Spinal cord (tissue), 10 donors: Measurements from ENCODE around the gene MIOS. TPM values are rescaled to one million over a fixed set of nuclear protein-coding genes. Genes with fewer than 3 reads are reported as not detected.
A peak's percentile ranks its signal among the peaks of the same experiment; 100 is the strongest.
"Not testable (repeated sequence)": the region's sequence is repeated elsewhere in the genome, so short reads cannot be mapped to it uniquely, and the experiment has no call there.

Experiments
- DNase-seq, 6 donors: peaks; one replicate each; pipeline versions ENCODE4 v3.0.0 to v3.0.0-alpha.2; 2013 to 2015; ENCODE audit warnings: low spot score in 6 of 6, low read depth in 4 of 6
- H3K27ac ChIP-seq: one replicate; pipeline ENCODE4 v1.5.1; 2013; ENCODE audit warnings: low read depth, low read length, control low read depth
- H3K27me3 ChIP-seq: one replicate; pipeline ENCODE4 v1.6.1; 2013; ENCODE audit warnings: low read length; ENCODE audit not compliant: control insufficient read depth, insufficient read depth
- H3K36me3 ChIP-seq: one replicate; pipeline ENCODE4 v1.6.1; 2013; ENCODE audit warnings: low read length; ENCODE audit not compliant: control insufficient read depth, insufficient read depth
- H3K4me1 ChIP-seq: one replicate; pipeline ENCODE4 v1.6.1; 2013; ENCODE audit warnings: low read length; ENCODE audit not compliant: control insufficient read depth, insufficient read depth
- H3K4me3 ChIP-seq: one replicate; pipeline ENCODE4 v1.5.1; 2013; ENCODE audit warnings: low read depth, low read length, control low read depth
- H3K9me3 ChIP-seq: one replicate; pipeline ENCODE4 v1.6.1; 2013; ENCODE audit warnings: low read length; ENCODE audit not compliant: control insufficient read depth, insufficient read depth
- whole genome bisulfite sequencing: methylation state at CpG from one replicate; pipeline ENCODE4 v1.1.5; 2013; ENCODE audit warnings: missing lambda C conversion rate; ENCODE audit not compliant: insufficient coverage; 5-methylcytosine and 5-hydroxymethylcytosine counted together
- polyA plus RNA-seq, 2 donors: library from polyadenylated mRNA; unstranded; fragments of 120-200 nt; gene quantifications; one replicate each; pipeline ENCODE4 v1.2.1, GENCODE V29; 2013; ENCODE audit not compliant: insufficient read length in 2 of 2
- total RNA-seq, 2 donors: library from RNA; depleted of rRNA in 1 of 2; stranded (reverse); fragments of 120-200 nt in 1 of 2; fragments of >200 nt in 1 of 2; gene quantifications; one replicate each; pipeline versions ENCODE4 v1.2.3 to v1.2.4, GENCODE V29; 2013 to 2014
- donor health status: healthy.

The MIOS gene
- total and polyA plus RNA-seq, 4 donors, result 23.4 to 60.4 (median 33.1) TPM

GRCh38 chr7:7552199-7552598 is 14.5 kb upstream of the MIOS start:
- Histone ChIP-seq H3K9me3 (no peaks in the 10 kb centered on the region), H3K27ac (no peak overlapping the region), H3K27me3 (no peaks in the 10 kb centered on the region), H3K4me1 (peaks cover 3% of the 10 kb centered on the region), H3K36me3 (peaks cover 6% of the 10 kb centered on the region), H3K4me3 (no peak overlapping the region)
- DNase-seq, result no peak
- no CpG with 5 or more reads among the region's 2 CpGs for WGBS

- WGBS, result no CpG with 5 or more reads among the region's 1 CpG
- H3K9me3 ChIP-seq, result no peaks in the 10 kb centered on the region
- H3K27me3 ChIP-seq, result no peaks in the 10 kb centered on the region
- H3K4me1 ChIP-seq, result peaks cover 3% of the 10 kb centered on the region
- H3K4me3 ChIP-seq, result no peak overlapping the region
- DNase-seq, result no peak
- H3K36me3 ChIP-seq, result peaks cover 8% of the 10 kb centered on the region
- H3K27ac ChIP-seq, result no peak overlapping the region
These were observed 13.3 kb upstream of the MIOS start for GRCh38 chr7:7553386-7553785.

GRCh38 chr7:7554021-7554432 is 12.7 kb upstream of the MIOS start:
- peaks cover 3% of the 10 kb centered on the region for H3K4me1 ChIP-seq
- no peaks in the 10 kb centered on the region for H3K27me3 ChIP-seq
- peaks cover 8% of the 10 kb centered on the region for H3K36me3 ChIP-seq
- H3K27ac ChIP-seq, result no peak overlapping the region
- peak in 1 of 6 donors; percentile 80 for DNase-seq
- H3K9me3 ChIP-seq, result no peaks in the 10 kb centered on the region
- H3K4me3 ChIP-seq, result no peak overlapping the region
- 34% methylated on average over 2 of the region's 5 CpGs for WGBS

DNA sequence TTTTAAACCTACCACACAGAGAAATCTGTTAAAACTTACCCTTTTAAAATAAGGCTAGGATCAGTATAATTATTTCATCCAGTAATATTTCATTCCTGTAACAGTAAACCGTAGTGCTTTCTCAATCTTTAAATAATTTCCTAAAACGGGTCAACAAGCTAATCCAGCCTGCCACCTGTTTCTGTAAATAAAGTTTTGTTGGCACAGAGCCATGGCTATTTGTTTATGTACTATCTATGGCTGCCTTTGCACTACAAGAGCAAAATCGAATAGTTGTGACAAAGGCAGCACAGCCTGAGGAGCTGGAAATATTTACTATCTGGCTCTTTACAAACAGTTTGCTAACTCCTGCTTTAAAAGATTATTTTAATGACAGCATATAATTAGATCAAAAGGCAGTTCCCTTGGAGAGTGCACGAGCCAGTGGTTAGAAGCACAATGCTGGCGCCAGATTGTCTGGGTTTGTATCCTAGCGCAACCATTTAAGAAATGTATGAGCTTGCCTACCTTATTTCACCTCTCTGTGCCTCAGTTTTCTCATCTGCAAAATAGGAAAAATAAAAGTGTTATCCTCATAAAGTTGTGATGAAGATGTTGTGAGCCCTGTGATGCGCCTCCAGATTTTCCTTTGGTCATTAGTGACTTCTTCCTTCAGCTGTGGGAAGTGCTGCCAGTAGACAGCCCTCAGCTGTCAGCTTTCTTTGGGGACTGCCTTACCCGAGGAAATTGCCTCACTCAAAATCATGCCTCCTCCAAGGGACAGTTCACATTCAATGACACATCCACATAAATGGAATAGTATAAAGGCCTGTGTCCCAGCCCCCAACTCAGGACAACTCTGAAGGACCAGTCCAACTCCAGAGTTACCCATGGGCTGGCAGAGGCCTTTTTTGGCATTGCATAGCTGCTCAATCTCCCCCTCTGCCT is 11.8 kb upstream of the MIOS start:
- Histone ChIP-seq H3K36me3 (peaks cover 8% of the 10 kb centered on the region), H3K4me3 (no peak overlapping the region), H3K27ac (no peak overlapping the region), H3K9me3 (no peaks in the 10 kb centered on the region), H3K4me1 (peaks cover 3% of the 10 kb centered on the region), H3K27me3 (no peaks in the 10 kb centered on the region)
- 85% methylated on average over 4 of the region's 8 CpGs for WGBS
- peak in 2 of 6 donors; percentile 14 to 18 for DNase-seq

DNA sequence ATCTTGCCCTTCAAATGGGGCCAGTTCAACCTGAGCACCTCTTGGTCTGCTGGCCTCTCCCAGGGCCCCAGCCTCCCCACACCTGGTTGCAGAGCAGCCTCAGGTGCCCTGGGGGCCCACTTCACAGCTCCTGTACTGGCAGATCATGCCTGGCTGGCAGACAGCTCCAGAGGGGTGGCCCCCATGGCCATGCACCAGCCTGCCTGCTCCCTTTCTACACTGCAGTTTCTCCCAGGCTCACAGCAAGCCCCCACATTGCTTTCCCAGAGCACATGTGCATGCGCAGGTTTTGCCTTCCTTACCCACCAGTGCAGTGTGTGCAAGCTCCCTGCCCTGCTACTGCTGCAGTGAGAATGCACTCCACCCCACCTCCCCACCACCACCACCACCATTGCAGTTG is 9.8 kb upstream of the MIOS start:
- no peaks in the 10 kb centered on the region for H3K27me3 ChIP-seq
- no peak overlapping the region for H3K4me3 ChIP-seq
- peaks cover 3% of the 10 kb centered on the region for H3K4me1 ChIP-seq
- peaks cover 8% of the 10 kb centered on the region for H3K36me3 ChIP-seq
- 100% methylated on average over 1 of the region's 1 CpG for WGBS
- DNase-seq, result no peak
- H3K9me3 ChIP-seq, result no peaks in the 10 kb centered on the region
- no peak overlapping the region for H3K27ac ChIP-seq

- no peak for DNase-seq
- Histone ChIP-seq H3K9me3 (no peaks in the 10 kb centered on the region), H3K27me3 (no peaks in the 10 kb centered on the region), H3K27ac (no peak overlapping the region), H3K36me3 (peaks cover 8% of the 10 kb centered on the region), H3K4me3 (no peak overlapping the region), H3K4me1 (peaks cover 3% of the 10 kb centered on the region)
- 98% methylated on average over 5 of the region's 5 CpGs for WGBS
These were observed 9.4 kb upstream of the MIOS start for GRCh38 chr7:7557252-7557651.

GRCh38 chr7:7561591-7561990 is 5.1 kb upstream of the MIOS start:
- not testable (repeated sequence) for DNase-seq, H3K36me3 ChIP-seq, H3K4me3 ChIP-seq, H3K27me3 ChIP-seq, H3K27ac ChIP-seq, H3K4me1 ChIP-seq, H3K9me3 ChIP-seq
- WGBS, result no CpG with 5 or more reads among the region's 5 CpGs

DNA sequence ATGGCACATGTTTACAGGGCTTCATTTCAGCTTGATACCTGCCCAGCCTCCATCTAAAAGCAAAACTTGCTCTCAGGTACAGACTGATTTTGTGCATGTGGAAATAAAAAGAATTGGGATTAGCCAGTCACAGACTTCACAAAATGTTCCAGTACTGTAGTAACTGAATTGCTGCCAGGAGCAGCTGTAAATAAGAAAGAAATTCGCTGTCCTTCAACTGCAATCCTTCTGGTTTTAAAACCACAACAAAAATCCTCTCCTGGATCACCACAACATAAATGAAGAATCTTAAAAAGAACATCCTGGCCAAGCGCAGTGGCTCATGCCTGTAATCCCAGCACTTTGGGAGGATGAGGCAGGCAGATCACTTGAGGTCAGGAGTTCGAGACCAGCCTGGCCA is 3.9 kb upstream of the MIOS start:
- Histone ChIP-seq H3K4me3 (no peak overlapping the region), H3K27ac (no peak overlapping the region), H3K36me3 (no peaks in the 10 kb centered on the region), H3K4me1 (no peaks in the 10 kb centered on the region), H3K9me3 (no peaks in the 10 kb centered on the region), H3K27me3 (no peaks in the 10 kb centered on the region)
- WGBS, result 100% methylated on average over 1 of the region's 3 CpGs
- no peak for DNase-seq

GRCh38 chr7:7563269-7563668 is 3.4 kb upstream of the MIOS start:
- no peaks in the 10 kb centered on the region for H3K4me1 ChIP-seq
- H3K9me3 ChIP-seq, result no peaks in the 10 kb centered on the region
- H3K27me3 ChIP-seq, result no peaks in the 10 kb centered on the region
- no peak for DNase-seq
- H3K4me3 ChIP-seq, result no peak overlapping the region
- 83% methylated on average over 2 of the region's 5 CpGs for WGBS
- H3K36me3 ChIP-seq, result no peaks in the 10 kb centered on the region
- no peak overlapping the region for H3K27ac ChIP-seq

GRCh38 chr7:7563813-7564212 is 2.9 kb upstream of the MIOS start:
- Histone ChIP-seq H3K27ac (no peak overlapping the region), H3K4me3 (no peak overlapping the region)

More at GRCh38 chr7:7563813-7564212, 2.9 kb upstream of the MIOS start:
- Histone ChIP-seq H3K9me3 (no peaks in the 10 kb centered on the region), H3K36me3 (no peaks in the 10 kb centered on the region), H3K4me1 (no peaks in the 10 kb centered on the region), H3K27me3 (no peaks in the 10 kb centered on the region)
- no peak for DNase-seq
